ENCODE results near the gene PRKD1.
"Not testable (repeated sequence)": the region's sequence is repeated elsewhere in the genome, so short reads cannot be mapped to it uniquely, and the experiment has no call there.

The PRKD1 gene

GRCh38 chr14:29741909-29742401 is 185.7 kb downstream of the PRKD1 start:
- H3K4me3 ChIP-seq (ENCODE audit: low read depth, low read length), result no peak overlapping the region
- TF ChIP-seq CTCF (conservative IDR thresholded peaks at IDR 0.05; ENCODE audit: low read depth, low read length), result no peak
- DNase-seq (ENCODE audit: low read depth), result peak; percentile 58

DNA sequence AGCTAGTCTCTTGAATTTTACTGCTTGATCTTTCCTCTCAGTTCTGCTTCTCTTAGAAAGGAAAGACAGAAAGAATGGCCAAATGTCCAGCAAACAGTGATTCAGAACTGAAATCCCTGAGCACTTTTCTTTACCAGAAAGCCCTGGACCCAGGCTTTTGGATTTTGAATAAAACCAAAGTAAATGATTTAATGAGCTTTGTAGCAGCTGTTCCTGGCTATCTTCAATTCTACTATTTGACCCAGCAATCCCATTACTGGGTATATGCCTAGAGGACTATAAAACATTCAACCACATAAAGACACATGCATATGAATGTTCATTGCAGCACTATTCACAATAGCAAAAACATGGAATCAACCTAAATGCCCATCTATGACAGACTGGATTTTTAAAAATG is 187.2 kb downstream of the PRKD1 start:
- DNase-seq (ENCODE audit: low read depth), result no peak

GRCh38 chr14:29738950-29739349 is 188.7 kb downstream of the PRKD1 start:
- TF ChIP-seq CTCF (conservative IDR thresholded peaks at IDR 0.05; ENCODE audit: low read depth, low read length), result no peak
- no peak for DNase-seq (ENCODE audit: low read depth)
- no peak overlapping the region for H3K4me3 ChIP-seq (ENCODE audit: low read depth, low read length)

More for the DNA sequence above, 187.2 kb downstream of the PRKD1 start:
- no peak overlapping the region for H3K4me3 ChIP-seq (ENCODE audit: low read depth, low read length)
- TF ChIP-seq CTCF (conservative IDR thresholded peaks at IDR 0.05; ENCODE audit: low read depth, low read length), result no peak

- no peak for DNase-seq (ENCODE audit: low read depth)
- H3K4me3 ChIP-seq (ENCODE audit: low read depth, low read length), result no peak overlapping the region
- TF ChIP-seq CTCF (conservative IDR thresholded peaks at IDR 0.05; ENCODE audit: low read depth, low read length), result no peak
These were observed 189.6 kb downstream of the PRKD1 start for GRCh38 chr14:29738056-29738455.

DNA sequence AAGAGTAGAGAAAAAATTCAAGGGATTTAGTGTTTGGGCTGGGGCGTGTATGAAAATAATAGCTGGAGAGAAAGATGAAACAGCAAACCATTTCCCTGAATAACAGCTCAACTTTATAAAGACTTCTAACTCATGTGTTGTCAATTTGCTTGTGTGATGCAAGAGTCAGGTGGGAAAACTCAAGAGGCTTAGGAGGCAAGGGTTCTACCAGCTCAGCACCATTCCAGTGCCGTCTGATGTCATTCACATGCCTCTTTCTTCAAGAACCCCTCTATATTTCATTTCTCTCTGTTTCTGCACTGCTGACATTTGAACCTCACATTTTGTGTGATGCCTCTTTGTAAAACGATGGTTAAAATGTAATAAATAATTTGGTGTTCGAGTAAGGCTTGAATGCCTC is 192.2 kb downstream of the PRKD1 start:
- TF ChIP-seq CTCF (conservative IDR thresholded peaks at IDR 0.05; ENCODE audit: low read depth, low read length), result no peak
- DNase-seq (ENCODE audit: low read depth), result no peak
- no peak overlapping the region for H3K4me3 ChIP-seq (ENCODE audit: low read depth, low read length)

DNA sequence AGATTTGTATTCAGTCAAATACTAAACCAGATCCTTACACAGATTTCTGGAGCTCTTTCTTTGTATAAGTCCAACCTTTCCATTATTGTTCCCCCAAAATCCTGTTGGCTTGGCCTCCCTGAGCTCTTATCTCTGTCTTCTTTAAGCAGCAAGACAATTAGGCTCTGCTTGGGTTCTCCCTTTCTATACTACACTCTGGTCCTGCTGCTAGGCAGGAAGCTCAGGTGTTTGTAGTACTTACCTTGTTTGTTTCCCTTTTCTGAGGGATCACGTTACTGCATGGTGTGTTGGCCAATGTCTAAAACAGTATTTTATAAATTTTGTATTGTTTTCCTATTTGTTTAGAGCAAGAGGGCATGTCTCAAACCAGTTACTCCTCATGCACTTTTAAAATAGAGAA is 192.9 kb downstream of the PRKD1 start:
- no peak for TF ChIP-seq CTCF (conservative IDR thresholded peaks at IDR 0.05; ENCODE audit: low read depth, low read length)
- H3K4me3 ChIP-seq (ENCODE audit: low read depth, low read length), result no peak overlapping the region
- no peak for DNase-seq (ENCODE audit: low read depth)

GRCh38 chr14:29726560-29727331 is 200.9 kb downstream of the PRKD1 start:
- peak; percentile 70 for DNase-seq (ENCODE audit: low read depth)
- H3K4me3 ChIP-seq (ENCODE audit: low read depth, low read length), result not testable (repeated sequence)
